SH-SY5Y (cell line): Measurements from ENCODE around the gene NCL.

ENCODE experiments used
- GATA2 ChIP-seq: IDR thresholded peaks from 2 replicates; pipeline ENCODE4 v1.6.1; 2011; ENCODE audit warnings: mild to moderate bottlenecking, low read depth, low read length
- GATA3 ChIP-seq: IDR thresholded peaks from 2 replicates; pipeline ENCODE4 v1.6.1; 2011; ENCODE audit warnings: low read depth, mild to moderate bottlenecking, low read length, moderate library complexity

GRCh38 chr2:231513746-231514224 lies 49.5 kb upstream of the NCL start:
- TF ChIP-seq GATA3, result no peak
- no peak for TF ChIP-seq GATA2
